Muscle layer of duodenum (tissue), 2 donors: ENCODE measurements around the gene CD96.
"Not testable (repeated sequence)": the region's sequence is repeated elsewhere in the genome, so short reads cannot be mapped to it uniquely, and the experiment has no call there.

ENCODE experiments used
- H3K27ac ChIP-seq: one replicate; pipeline ENCODE4 v1.7.0; 2013; ENCODE audit warnings: mild to moderate bottlenecking, low read length
- H3K27me3 ChIP-seq: one replicate; pipeline ENCODE4 v1.7.0; 2013; ENCODE audit warnings: low read depth, mild to moderate bottlenecking, control low read depth, low read length
- H3K36me3 ChIP-seq, 2 donors: one replicate each; pipeline ENCODE4 v1.7.0; 2013; ENCODE audit warnings: low read length in 2 of 2, control low read depth in 1 of 2, mild to moderate bottlenecking in 1 of 2; ENCODE audit not compliant: insufficient read depth in 2 of 2, control insufficient read depth in 1 of 2
- H3K4me1 ChIP-seq, 2 donors: one replicate each; pipeline ENCODE4 v1.7.0; 2013; ENCODE audit warnings: low read length in 2 of 2, mild to moderate bottlenecking in 2 of 2, control low read depth in 1 of 2, moderate library complexity in 1 of 2; ENCODE audit not compliant: insufficient read depth in 2 of 2, control insufficient read depth in 1 of 2
- H3K4me3 ChIP-seq, 2 donors: one replicate each; pipeline ENCODE4 v1.7.0; 2013; ENCODE audit warnings: low read length in 2 of 2, low read depth in 1 of 2, mild to moderate bottlenecking in 1 of 2
- H3K9me3 ChIP-seq, 2 donors: one replicate each; pipeline ENCODE4 v1.7.0; 2013; ENCODE audit warnings: low read length in 2 of 2, control low read depth in 1 of 2, mild to moderate bottlenecking in 1 of 2; ENCODE audit not compliant: control insufficient read depth in 1 of 2
- donor health status: healthy.

The CD96 gene

GRCh38 chr3:111541911-111542483, at the start of gene CD96:
Gene CD96 (plus strand): TSS chr3:111542197. CDS start chr3:111542249, 52 bp downstream.
- Histone ChIP-seq H3K9me3 (no peaks in the 10 kb centered on the region), H3K36me3 (no peaks in the 10 kb centered on the region), H3K27ac (peak within 1 kb of the TSS; percentile 35), H3K27me3 (no peaks in the 10 kb centered on the region), H3K4me1 (no peaks in the 10 kb centered on the region), H3K4me3 (peak within 1 kb of the TSS in 1 of 2 donors; percentile 12)

GRCh38 chr3:111493276-111493675, 48.7 kb upstream of the CD96 start:
- Histone ChIP-seq H3K27ac (no peak overlapping the region), H3K4me1 (no peaks in the 10 kb centered on the region)

GRCh38 chr3:111496894-111497559, 45.0 kb upstream of the CD96 start:
- peaks cover 0 to 4% of the 10 kb centered on the region in 2 donors for H3K9me3 ChIP-seq
- H3K4me1 ChIP-seq = no peaks in the 10 kb centered on the region
- H3K27me3 ChIP-seq = no peaks in the 10 kb centered on the region
- no peak overlapping the region for H3K4me3 ChIP-seq
- no peaks in the 10 kb centered on the region for H3K36me3 ChIP-seq
- no peak overlapping the region for H3K27ac ChIP-seq

More at GRCh38 chr3:111493276-111493675, 48.7 kb upstream of the CD96 start:
- Histone ChIP-seq H3K4me3 (no peak overlapping the region), H3K36me3 (no peaks in the 10 kb centered on the region), H3K27me3 (no peaks in the 10 kb centered on the region), H3K9me3 (no peaks in the 10 kb centered on the region)

- Histone ChIP-seq H3K27me3 (no peaks in the 10 kb centered on the region), H3K36me3 (no peaks in the 10 kb centered on the region), H3K4me1 (no peaks in the 10 kb centered on the region), H3K9me3 (peaks cover 0 to 5% of the 10 kb centered on the region in 2 donors), H3K27ac (no peak overlapping the region), H3K4me3 (no peak overlapping the region)
Measured at GRCh38 chr3:111498022-111498421, 44.0 kb upstream of the CD96 start.

- Histone ChIP-seq H3K36me3 (no peaks in the 10 kb centered on the region), H3K9me3 (peaks cover 0 to 5% of the 10 kb centered on the region in 2 donors), H3K27me3 (no peaks in the 10 kb centered on the region), H3K27ac (no peak overlapping the region), H3K4me1 (no peaks in the 10 kb centered on the region), H3K4me3 (no peak overlapping the region)
Measured at GRCh38 chr3:111506435-111506834, 35.6 kb upstream of the CD96 start.

GRCh38 chr3:111509308-111509707, 32.7 kb upstream of the CD96 start:
- H3K27ac ChIP-seq = no peak overlapping the region
- H3K9me3 ChIP-seq = no peaks in the 10 kb centered on the region
- H3K4me1 ChIP-seq = no peaks in the 10 kb centered on the region
- H3K4me3 ChIP-seq = no peak overlapping the region
- H3K27me3 ChIP-seq = no peaks in the 10 kb centered on the region
- H3K36me3 ChIP-seq = no peaks in the 10 kb centered on the region

GRCh38 chr3:111517801-111518200, 24.2 kb upstream of the CD96 start:
- no peaks in the 10 kb centered on the region for H3K36me3 ChIP-seq

GRCh38 chr3:111519178-111519855, 22.7 kb upstream of the CD96 start:
- no peaks in the 10 kb centered on the region for H3K4me1 ChIP-seq
- no peaks in the 10 kb centered on the region for H3K9me3 ChIP-seq
- no peaks in the 10 kb centered on the region for H3K27me3 ChIP-seq
- no peak overlapping the region for H3K4me3 ChIP-seq
- H3K27ac ChIP-seq = no peak overlapping the region
- H3K36me3 ChIP-seq = no peaks in the 10 kb centered on the region

More at GRCh38 chr3:111517801-111518200, 24.2 kb upstream of the CD96 start:
- Histone ChIP-seq H3K4me1 (no peaks in the 10 kb centered on the region), H3K4me3 (no peak overlapping the region), H3K27ac (no peak overlapping the region), H3K27me3 (no peaks in the 10 kb centered on the region), H3K9me3 (no peaks in the 10 kb centered on the region)

GRCh38 chr3:111521891-111522290, 20.1 kb upstream of the CD96 start:
- no peak overlapping the region for H3K4me3 ChIP-seq
- H3K4me1 ChIP-seq = no peaks in the 10 kb centered on the region
- no peaks in the 10 kb centered on the region for H3K27me3 ChIP-seq
- H3K27ac ChIP-seq = no peak overlapping the region
- H3K36me3 ChIP-seq = no peaks in the 10 kb centered on the region
- no peaks in the 10 kb centered on the region for H3K9me3 ChIP-seq

- not testable (repeated sequence) for H3K27me3 ChIP-seq, H3K36me3 ChIP-seq, H3K4me3 ChIP-seq, H3K27ac ChIP-seq, H3K9me3 ChIP-seq, H3K4me1 ChIP-seq
Measured at GRCh38 chr3:111524486-111524885, 17.5 kb upstream of the CD96 start.

GRCh38 chr3:111531446-111531845, 10.6 kb upstream of the CD96 start:
- no peaks in the 10 kb centered on the region for H3K27me3 ChIP-seq
- H3K27ac ChIP-seq = no peak overlapping the region
- H3K36me3 ChIP-seq = no peaks in the 10 kb centered on the region
- no peaks in the 10 kb centered on the region for H3K9me3 ChIP-seq
- no peaks in the 10 kb centered on the region for H3K4me1 ChIP-seq
- no peak overlapping the region for H3K4me3 ChIP-seq
